GM13977 (cell line): ENCODE results near the gene ACBD6.

Source experiments
- DNase-seq: peaks from one replicate; pipeline ENCODE4 v3.0.0; 2012; ENCODE audit warnings: low spot score
- in situ Hi-C: fragments of 300-500 bp; cut with MboI; formaldehyde crosslinking; loops from one replicate; pipeline ENCODE4 v1.12.0; 2022; ENCODE audit warnings: low sequenced_read_pairs, low pct_unique_long_range_greater_than_20kb, mixed read lengths, inconsistent platforms; ENCODE audit not compliant: unreplicated experiment
- TF ChIP-seq, protein P1 (sequence below): IDR thresholded peaks from 2 replicates; pipeline ENCODE4 v1.5.1; 2012; ENCODE audit warnings: mild to moderate bottlenecking, control low read depth; ENCODE audit not compliant: insufficient read depth; ENCODE audit errors: extremely low read depth, missing control alignments

The ACBD6 gene

DNA sequence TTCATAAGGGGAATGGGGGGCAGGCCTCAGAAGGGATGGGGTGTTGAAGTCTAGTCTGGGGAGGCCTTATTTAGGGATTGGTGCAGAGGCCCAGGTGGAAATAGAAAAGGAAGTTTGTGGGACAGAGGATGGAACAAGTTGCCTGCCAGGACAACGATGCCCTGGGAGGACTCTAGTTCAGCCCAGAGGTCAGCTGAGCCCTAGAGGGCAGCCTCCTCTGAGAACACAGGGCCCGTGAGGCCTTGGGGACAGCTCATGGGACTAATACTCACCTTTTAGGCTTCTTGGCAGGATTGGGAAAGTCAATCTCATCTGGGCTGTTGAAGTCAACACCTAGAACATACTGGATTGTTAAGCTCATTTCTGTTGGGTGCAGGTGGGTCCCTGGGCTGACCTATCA, 229.3 kb downstream of the ACBD6 start:
- DNase-seq, result no peak
- in situ Hi-C loops, result no loop called here
- TF ChIP-seq, protein P1, sequence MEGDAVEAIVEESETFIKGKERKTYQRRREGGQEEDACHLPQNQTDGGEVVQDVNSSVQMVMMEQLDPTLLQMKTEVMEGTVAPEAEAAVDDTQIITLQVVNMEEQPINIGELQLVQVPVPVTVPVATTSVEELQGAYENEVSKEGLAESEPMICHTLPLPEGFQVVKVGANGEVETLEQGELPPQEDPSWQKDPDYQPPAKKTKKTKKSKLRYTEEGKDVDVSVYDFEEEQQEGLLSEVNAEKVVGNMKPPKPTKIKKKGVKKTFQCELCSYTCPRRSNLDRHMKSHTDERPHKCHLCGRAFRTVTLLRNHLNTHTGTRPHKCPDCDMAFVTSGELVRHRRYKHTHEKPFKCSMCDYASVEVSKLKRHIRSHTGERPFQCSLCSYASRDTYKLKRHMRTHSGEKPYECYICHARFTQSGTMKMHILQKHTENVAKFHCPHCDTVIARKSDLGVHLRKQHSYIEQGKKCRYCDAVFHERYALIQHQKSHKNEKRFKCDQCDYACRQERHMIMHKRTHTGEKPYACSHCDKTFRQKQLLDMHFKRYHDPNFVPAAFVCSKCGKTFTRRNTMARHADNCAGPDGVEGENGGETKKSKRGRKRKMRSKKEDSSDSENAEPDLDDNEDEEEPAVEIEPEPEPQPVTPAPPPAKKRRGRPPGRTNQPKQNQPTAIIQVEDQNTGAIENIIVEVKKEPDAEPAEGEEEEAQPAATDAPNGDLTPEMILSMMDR, result no peak

DNA sequence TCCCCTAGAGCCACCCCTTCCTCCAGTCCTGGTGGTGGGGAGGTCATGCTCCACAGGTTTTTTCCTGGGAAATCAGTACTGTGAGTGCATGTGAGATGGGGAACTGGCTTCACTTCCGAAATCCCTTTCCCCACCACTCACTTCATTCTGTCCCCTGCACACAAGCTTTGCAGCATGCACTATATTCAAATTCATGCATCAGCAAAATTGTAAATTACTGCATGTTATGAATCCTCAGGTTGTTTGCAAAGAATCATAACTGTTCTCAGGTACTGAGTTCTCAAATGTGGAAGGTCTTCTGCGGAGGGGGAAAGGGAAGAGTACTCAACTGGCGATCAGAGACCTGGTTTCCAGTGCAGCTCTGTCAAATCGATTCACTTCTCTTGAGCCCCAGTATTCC, 230.0 kb downstream of the ACBD6 start:
- TF ChIP-seq, protein P1, result no peak
- DNase-seq, result no peak
- in situ Hi-C loops, result no loop called here

DNA sequence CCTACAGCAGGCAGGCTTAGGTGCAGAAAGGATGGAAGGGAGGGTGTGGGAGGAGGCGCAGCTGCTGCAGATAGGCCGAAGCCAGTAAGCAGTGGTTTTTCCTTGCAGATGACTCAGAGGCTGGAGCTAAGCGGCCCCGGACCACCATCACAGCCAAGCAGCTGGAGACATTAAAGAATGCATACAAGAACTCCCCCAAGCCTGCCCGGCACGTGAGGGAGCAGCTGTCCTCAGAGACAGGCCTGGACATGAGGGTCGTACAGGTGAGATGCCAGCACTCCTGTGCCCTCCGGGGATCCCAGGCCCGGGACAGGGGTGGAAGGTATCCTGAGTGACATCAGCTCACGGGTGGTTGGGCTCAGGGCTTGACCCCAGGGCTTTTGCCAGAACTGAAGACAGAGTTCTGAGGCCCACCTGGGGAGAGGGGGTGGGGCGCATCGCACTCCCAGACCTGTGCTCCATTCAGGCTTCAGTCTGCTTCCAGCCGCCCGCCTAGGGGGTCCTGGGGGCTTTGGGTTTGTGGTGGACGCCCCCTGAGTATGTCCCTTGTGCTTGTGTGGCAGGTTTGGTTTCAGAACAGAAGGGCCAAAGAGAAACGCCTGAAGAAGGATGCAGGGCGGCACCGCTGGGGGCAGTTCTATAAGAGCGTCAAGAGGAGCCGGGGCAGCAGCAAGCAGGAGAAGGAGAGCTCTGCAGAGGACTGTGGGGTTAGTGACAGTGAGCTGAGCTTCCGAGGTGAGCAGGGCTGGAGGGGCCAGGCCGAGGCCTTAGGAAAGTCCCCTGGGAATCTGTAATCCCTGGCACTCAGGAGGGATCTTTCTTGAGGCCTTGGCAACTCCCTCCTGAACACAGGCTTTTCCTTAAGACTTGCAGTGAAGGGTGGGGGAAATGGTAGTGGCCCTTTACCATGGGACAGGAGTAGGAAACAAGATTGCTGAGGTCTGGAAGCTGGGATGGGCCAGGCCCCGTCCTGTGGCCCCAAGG, 230.8 kb downstream of the ACBD6 start:
- in situ Hi-C loops, result no loop called here
- no peak for DNase-seq
- TF ChIP-seq, protein P1, result no peak

DNA sequence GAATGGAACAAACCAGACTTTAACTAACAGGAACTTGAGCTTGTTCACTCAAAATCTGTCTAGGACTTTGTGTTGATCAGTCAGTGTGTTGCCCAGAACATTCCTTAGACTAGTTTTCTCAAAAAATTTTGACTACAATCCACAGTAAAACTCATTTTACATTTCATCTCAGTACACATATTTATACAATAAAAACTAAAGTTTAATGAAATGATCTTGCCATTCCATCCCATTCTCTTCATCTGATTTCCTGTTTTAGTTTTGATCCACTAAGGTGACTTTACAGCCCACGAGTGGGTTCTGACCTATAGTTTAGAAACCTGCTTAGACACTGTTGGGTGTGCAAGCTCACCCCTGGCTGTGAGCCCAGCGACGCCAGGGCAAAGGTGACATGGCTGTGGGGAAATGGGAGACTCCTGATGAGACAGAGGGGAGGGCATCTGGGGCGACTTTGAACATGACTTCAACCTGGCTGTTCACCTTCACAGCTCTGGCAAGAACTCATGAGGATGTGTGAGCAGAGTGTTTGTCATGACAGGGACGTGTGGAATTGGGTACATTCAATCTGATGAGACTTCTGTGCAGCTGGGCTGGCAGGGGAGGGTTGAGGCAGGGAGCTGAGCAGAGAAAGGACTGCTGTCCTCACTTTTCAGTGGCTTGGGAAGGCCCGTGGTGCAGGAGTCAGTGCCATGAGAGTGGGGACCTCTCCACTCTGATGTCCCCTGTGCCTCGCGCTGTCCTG, 231.7 kb downstream of the ACBD6 start:
- in situ Hi-C loops, result no loop called here
- TF ChIP-seq, protein P1, result no peak
- DNase-seq, result no peak

DNA sequence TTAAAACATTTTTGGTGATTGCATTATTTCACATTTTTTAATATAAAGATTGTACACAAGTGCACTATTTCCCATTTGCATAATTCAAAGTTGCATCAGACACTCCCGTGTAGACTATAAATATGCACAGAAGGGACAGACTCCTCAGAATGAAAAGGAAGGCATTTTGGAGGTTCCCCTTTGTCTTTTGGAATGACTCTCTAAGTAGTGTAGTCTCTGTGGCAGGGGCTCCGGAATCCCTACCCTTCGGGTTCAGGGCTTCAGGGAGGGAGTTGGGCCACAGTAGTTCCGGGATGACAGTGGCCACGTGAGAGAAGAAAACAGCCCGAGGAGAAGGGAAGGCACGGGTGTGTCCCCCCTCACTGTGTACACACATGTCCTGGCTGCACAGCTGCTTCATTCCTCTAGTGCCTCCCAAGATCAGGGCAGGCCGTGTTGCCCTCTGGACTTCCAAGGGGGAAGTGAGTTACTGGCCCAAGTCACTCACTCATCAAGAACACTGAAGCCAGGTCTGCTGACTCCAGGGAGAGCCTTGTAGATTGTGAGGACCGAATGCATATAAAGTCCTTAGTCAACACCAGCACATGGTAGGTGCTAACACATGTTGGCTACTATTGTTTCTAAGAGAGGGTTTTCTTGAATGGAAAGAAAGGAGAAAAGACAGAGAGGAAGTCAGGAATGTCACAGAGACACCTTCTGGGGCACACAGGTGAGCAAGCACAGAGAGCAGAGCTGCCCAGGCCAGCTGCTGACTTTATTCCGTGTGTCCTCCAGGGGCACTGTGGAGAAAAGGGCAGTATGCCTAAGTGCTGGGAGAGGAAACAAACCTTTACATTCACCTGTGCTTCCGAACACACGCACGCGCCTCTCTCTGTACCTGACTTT, 232.5 kb downstream of the ACBD6 start:
- in situ Hi-C loops, result no loop called here
- no peak for DNase-seq
- TF ChIP-seq, protein P1, result peak; percentile 8

DNA sequence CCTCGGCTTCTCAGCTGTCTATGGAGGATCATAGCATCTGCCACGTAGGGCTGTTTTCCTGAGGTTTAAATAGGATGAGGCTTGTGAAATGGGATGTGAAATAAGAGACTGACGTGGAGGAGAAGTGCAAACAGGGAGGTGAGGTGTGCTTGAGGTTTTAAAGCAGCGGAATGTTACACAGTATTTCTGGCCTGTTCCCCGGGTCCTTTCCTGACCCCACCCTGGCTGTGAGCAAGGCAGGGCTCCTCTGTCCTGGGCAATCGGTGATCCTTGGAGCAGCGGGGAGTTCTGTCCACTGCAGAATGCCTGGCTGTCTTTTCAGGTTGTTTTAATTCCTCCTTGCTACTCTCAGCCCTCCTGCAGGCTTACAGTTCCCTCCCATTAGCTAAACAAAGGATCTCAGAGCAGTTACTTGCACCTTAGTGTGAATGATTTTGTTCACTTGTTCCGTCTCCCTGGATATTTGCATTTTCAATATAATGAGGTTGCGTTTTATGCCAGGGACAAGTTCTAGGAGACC, 233.8 kb downstream of the ACBD6 start:
- in situ Hi-C loops, result no loop called here
- TF ChIP-seq, protein P1, result no peak
- no peak for DNase-seq
